Endodermal cell (in vitro differentiated cells): ENCODE results near the gene ZNF19. TPM values are rescaled to one million over a fixed set of nuclear protein-coding genes. Genes with fewer than 3 reads are reported as not detected.
A peak's percentile ranks its signal among the peaks of the same experiment; 100 is the strongest.

Experiments
- DNase-seq: peaks from one replicate; pipeline ENCODE4 v3.0.0-alpha.2; 2017
- H3K27ac ChIP-seq: 2 replicates; pipeline ENCODE4 v1.5.1; 2013; ENCODE audit warnings: mild to moderate bottlenecking, low read depth, low read length, moderate library complexity
- H3K27me3 ChIP-seq: 2 replicates; pipeline ENCODE4 v1.6.1; 2013; ENCODE audit warnings: mild to moderate bottlenecking, low read length, moderate library complexity; ENCODE audit not compliant: insufficient read depth, control insufficient read depth, poor library complexity, severe bottlenecking
- H3K36me3 ChIP-seq: 2 replicates; pipeline ENCODE4 v1.7.0; 2013; ENCODE audit warnings: mild to moderate bottlenecking, low read length, moderate library complexity; ENCODE audit not compliant: control insufficient read depth, insufficient read depth
- H3K4me1 ChIP-seq: one replicate; pipeline ENCODE4 v1.7.0; 2013; ENCODE audit warnings: low read length; ENCODE audit not compliant: control insufficient read depth, insufficient read depth
- H3K4me3 ChIP-seq: 2 replicates; pipeline ENCODE4 v1.5.1; 2013; ENCODE audit warnings: mild to moderate bottlenecking, low read length, moderate library complexity
- H3K9ac ChIP-seq: 2 replicates; pipeline ENCODE4 v1.6.1; 2013; ENCODE audit warnings: mild to moderate bottlenecking, low read length, moderate library complexity; ENCODE audit not compliant: poor library complexity, severe bottlenecking; ENCODE audit errors: extremely low read depth
- H3K9me3 ChIP-seq: 2 replicates; pipeline ENCODE4 v1.6.1; 2013; ENCODE audit warnings: mild to moderate bottlenecking, low read length, moderate library complexity; ENCODE audit not compliant: control insufficient read depth
- H3K27ac Mint-ChIP-seq: 2 replicates; pipeline ENCODE4 v1.8.0; 2020; ENCODE audit warnings: mixed read lengths
- H3K27me3 Mint-ChIP-seq: 2 replicates; pipeline ENCODE4 v1.8.0; 2021; ENCODE audit warnings: mild to moderate bottlenecking, mixed read lengths; ENCODE audit not compliant: insufficient read depth
- H3K36me3 Mint-ChIP-seq: 2 replicates; pipeline ENCODE4 v1.8.0; 2020; ENCODE audit warnings: low read depth, mixed read lengths
- H3K4me1 Mint-ChIP-seq: 2 replicates; pipeline ENCODE4 v1.8.0; 2020; ENCODE audit warnings: mixed read lengths
- H3K4me3 Mint-ChIP-seq: 2 replicates; pipeline ENCODE4 v1.8.0; 2020; ENCODE audit warnings: mild to moderate bottlenecking, moderate library complexity, mixed read lengths
- H3K9me3 Mint-ChIP-seq: 2 replicates; pipeline ENCODE4 v1.8.0; 2020; ENCODE audit warnings: mild to moderate bottlenecking, mixed read lengths
- CTCF ChIP-seq: fragments of 200-600 bp; sonication (generic); conservative IDR thresholded peaks from 2 replicates; pipeline ENCODE4 v1.5.0; 2021; ENCODE audit warnings: antibody characterized with exemption, mild to moderate bottlenecking
- WGBS, 2 experiments: methylation state at CpG; one replicate each; pipeline versions ENCODE4 v1.1.5 to v1.1.7; 2013; ENCODE audit warnings: missing lambda C conversion rate in 2 of 2, mixed read lengths in 1 of 2; ENCODE audit not compliant: insufficient coverage in 1 of 2, insufficient read length in 1 of 2; 5-methylcytosine and 5-hydroxymethylcytosine counted together
- total RNA-seq, 2 donors: library from RNA; stranded (reverse); fragmentation: NEBNext Ultra II Directional in 1 of 2; extraction: Animal tissue kit (Norgen Biotek cat#: 25700) in 1 of 2; gene quantifications; 2 replicates in 1 of 2; 3 replicates in 1 of 2; pipeline ENCODE4 v1.2.1, GENCODE V29; 2021

ZNF19 gene
- total RNA-seq, 2 donors from 2014 or later = 5.8 to 8.5 TPM

GRCh38 chr16:71515026-71515425 lies 25.9 kb upstream of the ZNF19 start:
- Mint-ChIP-seq H3K4me3 (no peak overlapping the region), H3K36me3 (no peaks in the 10 kb centered on the region), H3K9me3 (peaks cover 20% of the 10 kb centered on the region), H3K27ac (no peak overlapping the region), H3K27me3 (peaks cover 2% of the 10 kb centered on the region), H3K4me1 (no peaks in the 10 kb centered on the region)
- DNase-seq = peak; percentile 61
- Histone ChIP-seq H3K27ac (no peak overlapping the region), H3K36me3 (no peaks in the 10 kb centered on the region), H3K4me1 (no peaks in the 10 kb centered on the region), H3K27me3 (no peaks in the 10 kb centered on the region), H3K9ac (no peak overlapping the region), H3K4me3 (no peak overlapping the region), H3K9me3 (peaks cover 11% of the 10 kb centered on the region)
- 88 to 96% methylated on average over 2 to 3 of the region's 3 CpGs for WGBS, 2 experiments
- TF ChIP-seq CTCF = no peak

- H3K9ac ChIP-seq = no peak overlapping the region
- WGBS, 2 experiments = 94 to 100% methylated on average over 6 to 7 of the region's 7 CpGs
- Mint-ChIP-seq H3K36me3 (no peaks in the 10 kb centered on the region), H3K27ac (no peak overlapping the region), H3K9me3 (peaks cover 20% of the 10 kb centered on the region), H3K4me1 (no peaks in the 10 kb centered on the region), H3K4me3 (no peak overlapping the region), H3K27me3 (peaks cover 2% of the 10 kb centered on the region)
- no peaks in the 10 kb centered on the region for H3K4me1 ChIP-seq
- no peak overlapping the region for H3K27ac ChIP-seq
- no peak for TF ChIP-seq CTCF
- H3K36me3 ChIP-seq = no peaks in the 10 kb centered on the region
- no peak for DNase-seq
- H3K4me3 ChIP-seq = no peak overlapping the region
- no peaks in the 10 kb centered on the region for H3K27me3 ChIP-seq
- H3K9me3 ChIP-seq = peaks cover 11% of the 10 kb centered on the region
Measured at GRCh38 chr16:71514476-71514875, 25.4 kb upstream of the ZNF19 start.

GRCh38 chr16:71513302-71513701 lies 24.2 kb upstream of the ZNF19 start:
- Mint-ChIP-seq H3K4me3 (no peak overlapping the region), H3K36me3 (no peaks in the 10 kb centered on the region), H3K27me3 (peaks cover 9% of the 10 kb centered on the region), H3K27ac (no peak overlapping the region), H3K4me1 (no peaks in the 10 kb centered on the region), H3K9me3 (peaks cover 20% of the 10 kb centered on the region)
- DNase-seq = no peak
- no peaks in the 10 kb centered on the region for H3K36me3 ChIP-seq
- H3K27me3 ChIP-seq = no peaks in the 10 kb centered on the region
- H3K9me3 ChIP-seq = peaks cover 11% of the 10 kb centered on the region
- no peak overlapping the region for H3K4me3 ChIP-seq
- no peak overlapping the region for H3K9ac ChIP-seq
- 70% methylated on average over 1 of the region's 1 CpG; no CpG with 5 or more reads in 1 of the 2 experiments for WGBS, 2 experiments
- TF ChIP-seq CTCF = no peak
- H3K4me1 ChIP-seq = no peaks in the 10 kb centered on the region
- H3K27ac ChIP-seq = no peak overlapping the region
